NB4 (cell line): Measurements from ENCODE around the gene COL6A3.

Experiments used
- DNase-seq: peaks from one replicate; pipeline ENCODE4 v3.0.0; 2010; ENCODE audit warnings: low read depth
- H3K4me3 ChIP-seq: one replicate; pipeline ENCODE4 v1.5.1; 2011; ENCODE audit warnings: mild to moderate bottlenecking, low read depth, low read length, moderate library complexity
- MYC ChIP-seq: IDR thresholded peaks from 2 replicates; pipeline ENCODE4 v1.6.1; 2011; ENCODE audit warnings: low read depth, low read length
- POLR2A ChIP-seq: IDR thresholded peaks from 2 replicates; pipeline ENCODE4 v1.6.1; 2011; ENCODE audit warnings: mild to moderate bottlenecking; ENCODE audit not compliant: insufficient read length; ENCODE audit errors: extremely low read depth
- TF ChIP-seq, protein P1 (sequence below): IDR thresholded peaks from 2 replicates; pipeline ENCODE4 v1.6.1; 2011; ENCODE audit warnings: low read depth, low read length
- TF ChIP-seq, protein P2 (sequence below): IDR thresholded peaks from one replicate; pipeline ENCODE4 v1.5.1; 2012; ENCODE audit warnings: low read depth, low read length

COL6A3 gene

DNA sequence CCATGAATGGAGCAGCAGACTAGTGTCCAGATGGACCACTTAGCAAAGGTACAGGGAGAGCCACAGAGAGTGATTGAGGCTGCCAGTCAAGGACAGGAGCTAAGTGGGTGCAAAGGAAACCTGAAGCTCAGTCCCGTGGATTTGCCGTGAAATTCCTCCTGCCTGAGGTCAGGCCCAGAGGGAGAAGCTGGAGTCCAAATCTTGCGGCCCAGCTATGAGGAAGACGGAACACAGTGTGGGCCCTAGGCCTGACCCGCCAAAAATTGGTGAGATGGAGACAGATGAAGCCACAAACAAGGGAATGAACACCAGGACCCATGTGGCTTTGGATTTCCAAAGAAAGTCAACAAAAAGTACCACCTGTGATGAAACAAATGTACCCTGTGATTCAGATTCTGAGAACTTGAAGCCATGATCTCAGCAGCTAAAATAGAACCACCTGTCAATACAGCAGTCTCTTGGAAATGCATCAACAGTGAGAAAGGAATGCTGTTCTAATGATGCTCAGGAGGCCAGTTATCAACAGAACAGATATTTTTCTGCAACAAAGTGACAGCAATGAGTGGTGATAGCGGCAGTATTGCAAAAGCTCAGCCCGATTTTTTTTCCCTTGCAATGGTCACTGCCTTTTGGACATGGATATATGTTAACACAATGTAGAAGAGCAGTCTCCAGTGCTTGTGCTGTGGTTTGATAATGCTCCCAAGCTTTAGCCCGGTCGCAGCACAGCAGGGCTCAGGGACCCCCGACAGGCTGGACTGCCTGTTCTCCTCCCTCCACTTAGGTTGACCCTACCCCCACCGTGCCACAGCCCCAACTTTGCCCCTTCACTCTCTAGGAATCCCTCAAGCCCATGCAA is 10.7 kb downstream of the COL6A3 start:
- TF ChIP-seq MYC (no peak), POLR2A (no peak)
- TF ChIP-seq, protein P1, sequence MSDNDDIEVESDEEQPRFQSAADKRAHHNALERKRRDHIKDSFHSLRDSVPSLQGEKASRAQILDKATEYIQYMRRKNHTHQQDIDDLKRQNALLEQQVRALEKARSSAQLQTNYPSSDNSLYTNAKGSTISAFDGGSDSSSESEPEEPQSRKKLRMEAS: no peak
- DNase-seq: no peak
- H3K4me3 ChIP-seq: no peak overlapping the region

DNA sequence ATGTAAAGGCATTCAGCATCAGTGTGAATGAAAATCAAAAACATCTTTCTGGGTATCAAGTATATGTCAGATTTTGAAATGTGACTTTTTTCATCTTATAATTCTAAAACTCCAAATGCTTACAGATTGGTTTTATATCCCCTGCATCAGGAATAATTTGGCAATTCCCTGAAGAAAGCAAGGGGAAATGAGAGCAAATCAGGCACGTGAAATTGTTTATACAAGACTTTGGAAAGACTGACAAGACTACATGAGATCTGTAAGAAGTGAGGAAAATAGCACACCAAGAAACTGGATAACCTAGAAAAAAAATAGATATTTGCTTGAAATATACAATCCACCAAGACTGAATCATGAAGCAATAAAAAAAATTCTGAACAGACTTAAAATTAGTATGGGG is 13.8 kb downstream of the COL6A3 start:
- H3K4me3 ChIP-seq: no peak overlapping the region
- TF ChIP-seq, protein P2, sequence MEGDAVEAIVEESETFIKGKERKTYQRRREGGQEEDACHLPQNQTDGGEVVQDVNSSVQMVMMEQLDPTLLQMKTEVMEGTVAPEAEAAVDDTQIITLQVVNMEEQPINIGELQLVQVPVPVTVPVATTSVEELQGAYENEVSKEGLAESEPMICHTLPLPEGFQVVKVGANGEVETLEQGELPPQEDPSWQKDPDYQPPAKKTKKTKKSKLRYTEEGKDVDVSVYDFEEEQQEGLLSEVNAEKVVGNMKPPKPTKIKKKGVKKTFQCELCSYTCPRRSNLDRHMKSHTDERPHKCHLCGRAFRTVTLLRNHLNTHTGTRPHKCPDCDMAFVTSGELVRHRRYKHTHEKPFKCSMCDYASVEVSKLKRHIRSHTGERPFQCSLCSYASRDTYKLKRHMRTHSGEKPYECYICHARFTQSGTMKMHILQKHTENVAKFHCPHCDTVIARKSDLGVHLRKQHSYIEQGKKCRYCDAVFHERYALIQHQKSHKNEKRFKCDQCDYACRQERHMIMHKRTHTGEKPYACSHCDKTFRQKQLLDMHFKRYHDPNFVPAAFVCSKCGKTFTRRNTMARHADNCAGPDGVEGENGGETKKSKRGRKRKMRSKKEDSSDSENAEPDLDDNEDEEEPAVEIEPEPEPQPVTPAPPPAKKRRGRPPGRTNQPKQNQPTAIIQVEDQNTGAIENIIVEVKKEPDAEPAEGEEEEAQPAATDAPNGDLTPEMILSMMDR: no peak
- TF ChIP-seq POLR2A (no peak), MYC (no peak)
- TF ChIP-seq, protein P1: no peak
- no peak for DNase-seq

DNA sequence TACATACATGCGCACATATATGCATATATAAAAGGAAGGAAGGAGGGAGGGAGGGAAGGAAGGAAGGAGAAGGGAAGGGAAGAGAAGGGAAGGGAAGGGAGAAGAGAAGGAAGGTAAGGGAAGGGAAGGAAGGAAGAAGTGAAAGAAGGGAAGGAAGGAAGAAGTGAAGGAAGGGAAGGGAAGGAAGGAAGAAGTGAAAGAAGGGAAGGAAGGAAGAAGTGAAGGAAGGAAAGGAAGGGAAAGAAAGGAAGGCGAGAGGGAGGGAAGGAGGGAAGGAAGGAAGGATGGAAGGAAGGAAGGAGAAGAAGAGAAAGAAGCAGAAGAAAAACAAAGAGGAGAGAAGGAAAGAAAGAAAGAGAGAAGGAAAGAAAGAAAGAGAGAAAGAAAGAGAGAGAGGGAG is 16.9 kb downstream of the COL6A3 start:
- no peak for DNase-seq
- TF ChIP-seq, protein P2: no peak
- TF ChIP-seq, protein P1: no peak
- TF ChIP-seq POLR2A: no peak
- no peak for TF ChIP-seq MYC
- no peak overlapping the region for H3K4me3 ChIP-seq

DNA sequence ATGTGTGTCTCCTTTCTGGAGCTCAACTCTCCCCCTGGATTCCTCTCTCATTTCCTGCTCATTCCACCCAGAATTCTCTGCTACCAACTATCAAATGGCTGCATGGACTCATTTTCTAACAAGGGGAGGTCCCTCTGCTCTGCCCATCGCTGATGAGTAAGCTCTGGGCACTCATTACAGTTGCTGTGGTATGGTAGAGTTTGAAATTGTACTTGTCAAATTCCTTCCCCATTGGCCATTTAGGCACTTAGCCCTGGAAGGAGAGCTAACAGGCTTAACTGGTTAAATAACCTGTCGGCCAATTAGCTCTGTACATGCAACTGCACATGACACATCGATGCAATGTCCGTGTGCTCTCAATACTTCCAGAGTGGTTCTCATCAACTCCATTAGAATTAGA is 20.4 kb downstream of the COL6A3 start:
- TF ChIP-seq, protein P2: no peak
- TF ChIP-seq MYC: no peak
- TF ChIP-seq POLR2A: no peak
- TF ChIP-seq, protein P1: no peak
- H3K4me3 ChIP-seq: no peak overlapping the region
- DNase-seq: no peak

DNA sequence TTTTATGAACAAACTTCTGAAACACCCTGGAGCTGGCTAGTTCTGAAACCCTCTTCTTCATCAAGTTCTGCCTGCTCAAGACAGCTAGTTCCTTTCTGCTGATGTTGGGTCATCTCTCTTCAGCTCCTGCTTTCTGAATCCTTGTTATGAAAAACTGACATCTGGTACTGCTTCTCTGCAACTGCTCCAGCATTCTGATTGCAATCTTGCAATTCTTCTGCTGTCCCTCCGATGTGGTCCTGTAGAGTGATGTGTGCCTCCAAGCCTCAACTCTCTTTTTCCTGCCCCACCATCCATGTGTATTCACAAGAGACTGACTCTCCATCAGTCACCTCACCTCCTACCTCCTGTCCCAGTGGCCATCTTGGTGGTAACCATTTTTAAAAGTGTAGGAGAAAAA is 21.8 kb downstream of the COL6A3 start:
- no peak for TF ChIP-seq POLR2A
- TF ChIP-seq, protein P2: no peak
- TF ChIP-seq, protein P1: no peak
- TF ChIP-seq MYC: no peak
- no peak overlapping the region for H3K4me3 ChIP-seq
- DNase-seq: no peak

DNA sequence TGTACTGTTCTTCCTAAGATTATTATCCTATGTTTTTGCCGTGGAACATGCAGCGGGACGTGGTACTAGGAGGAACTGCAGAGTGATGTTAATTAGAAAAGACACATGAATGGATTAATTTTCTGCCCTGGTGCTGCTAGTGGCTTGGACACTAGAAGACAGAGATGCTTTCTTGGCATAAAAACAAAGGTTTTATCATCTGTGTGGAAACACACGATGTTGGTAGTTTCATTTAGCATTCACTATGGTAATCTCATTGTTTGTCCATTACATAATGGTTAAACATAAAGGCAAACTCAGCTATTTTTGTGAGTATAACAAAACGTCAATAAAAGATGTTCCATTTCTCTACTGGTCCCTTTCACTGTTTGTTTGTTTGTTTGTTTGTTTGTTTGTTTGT is 22.8 kb downstream of the COL6A3 start:
- no peak overlapping the region for H3K4me3 ChIP-seq
- TF ChIP-seq POLR2A: no peak
- TF ChIP-seq, protein P2: no peak
- no peak for TF ChIP-seq MYC
- TF ChIP-seq, protein P1: no peak
- DNase-seq: no peak
